ENCODE measurements around the gene ZNF148.

DNA sequence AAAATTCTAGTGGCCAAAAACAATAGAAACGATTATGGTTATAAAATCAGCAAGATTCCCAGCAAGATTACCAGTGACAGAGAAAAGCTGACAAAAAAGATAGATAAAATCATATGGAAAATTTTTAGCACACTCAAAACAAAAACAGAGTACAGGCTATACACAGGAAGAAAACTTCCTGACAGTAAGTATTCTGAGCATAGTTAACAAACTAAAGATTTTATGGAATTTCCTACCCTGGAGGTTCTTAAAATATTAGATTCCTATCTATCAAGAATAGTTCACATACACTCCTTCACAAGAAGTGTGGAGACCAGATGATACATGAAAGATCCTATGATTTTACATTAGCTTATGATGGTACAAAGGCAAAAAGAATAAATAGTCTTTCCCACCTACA lies 50.8 kb downstream of the ZNF148 start:
- TF ChIP-seq CTCF (IDR thresholded peaks at IDR 0.05) (no peak), EP300 (IDR thresholded peaks at IDR 0.05) (no peak), POLR2AphosphoS5 (IDR thresholded peaks at IDR 0.05) (no peak), POLR2A (IDR thresholded peaks at IDR 0.05; ENCODE audit: low read depth) (no peak)

All from esophagus muscularis mucosa (tissue), 4 donors.